ENCODE data around the gene FAM221B.

GRCh38 chr9:35868933-35869332, 40.4 kb upstream of the FAM221B start:
- no peak for TF ChIP-seq CTCF (IDR thresholded peaks at IDR 0.05)
- no peak for TF ChIP-seq POLR2A (IDR thresholded peaks at IDR 0.05)
- TF ChIP-seq POLR2AphosphoS5 (IDR thresholded peaks at IDR 0.05), result no peak

Measured in upper lobe of left lung (tissue), 4 donors.